ENCODE results near the gene SEL1L3. TPM values are rescaled to one million over a fixed set of nuclear protein-coding genes. Genes with fewer than 3 reads are reported as not detected.

The SEL1L3 gene
- total and polyA plus RNA-seq, 2 of the 13 experiments (the other 11 are each of a cell fraction or from before 2014, with no cell fraction given) = 0.28 to 1.1 TPM

- 17% methylated on average over 5 of the region's 5 CpGs for WGBS (ENCODE audit: low lambda C conversion rate)
- no peak for FAIRE-seq
- POLR2A ChIA-PET = no interaction called here
Observed at GRCh38 chr4:25697516-25697915, 165.3 kb downstream of the SEL1L3 start.

More at GRCh38 chr4:25697516-25697915, 165.3 kb downstream of the SEL1L3 start:
- Histone ChIP-seq H3K4me1 (ENCODE audit: insufficient read depth, low read length) (no peaks in the 10 kb centered on the region), H3K27ac (ENCODE audit: extremely low read length, insufficient read depth, low read length) (no peak overlapping the region), H3K4me2 (ENCODE audit: low read depth, low read length) (no peak overlapping the region), H3K27me3 (ENCODE audit: control insufficient read depth in 1 of 2, insufficient read depth in 2 of 2, low read length in 2 of 2) (no peaks in the 10 kb centered on the region; a peak in 1 of 5 replicates), H2AFZ (ENCODE audit: low read length) (no peak overlapping the region), H3K9ac (ENCODE audit: insufficient read depth, low read depth, low read length) (no peak overlapping the region), H3K79me2 (ENCODE audit: insufficient read depth, low read length) (no peaks in the 10 kb centered on the region), H3K4me3 (replicated peaks in 1 of 3; ENCODE audit: insufficient read depth in 1 of 3, low read depth in 2 of 3, low read length in 3 of 3) (no peak overlapping the region), H3K9me3 (ENCODE audit: low read length) (no peaks in the 10 kb centered on the region), H4K20me1 (ENCODE audit: insufficient read depth, low read length) (no peaks in the 10 kb centered on the region), H3K36me3 (replicated peaks in 1 of 2; ENCODE audit: control insufficient read depth in 1 of 2, insufficient read depth in 2 of 2, low read length in 2 of 2) (no peaks in the 10 kb centered on the region)
- DNase-seq (ENCODE audit: low spot score) (no peak), ATAC-seq (no peak)
- CTCF ChIA-PET (ENCODE audit: low intra/inter-chr PET ratio, low total read pairs) = no interaction called here
- intact Hi-C loops (cut with micrococcal nuclease; ENCODE audit: unreplicated experiment) (no loop called here), in situ Hi-C loops (cut with HindIII; ENCODE audit: extremely low pct_ligation_motif_present, low pct_unique_long_range_greater_than_20kb) (no loop called here)
- BruUV-seq (replicated peaks) = no TSS peak
- no peak for TF ChIP-seq CCDC6 (CRISPR knock-in tag; IDR thresholded peaks at IDR 0.05)
- no peak for TF ChIP-seq SP2 (CRISPR knock-in tag; IDR thresholded peaks at IDR 0.05)
- TF ChIP-seq SCMH1 (CRISPR knock-in tag; IDR thresholded peaks at IDR 0.05; ENCODE audit: borderline replicate concordance) = no peak
- TF ChIP-seq, protein P1, sequence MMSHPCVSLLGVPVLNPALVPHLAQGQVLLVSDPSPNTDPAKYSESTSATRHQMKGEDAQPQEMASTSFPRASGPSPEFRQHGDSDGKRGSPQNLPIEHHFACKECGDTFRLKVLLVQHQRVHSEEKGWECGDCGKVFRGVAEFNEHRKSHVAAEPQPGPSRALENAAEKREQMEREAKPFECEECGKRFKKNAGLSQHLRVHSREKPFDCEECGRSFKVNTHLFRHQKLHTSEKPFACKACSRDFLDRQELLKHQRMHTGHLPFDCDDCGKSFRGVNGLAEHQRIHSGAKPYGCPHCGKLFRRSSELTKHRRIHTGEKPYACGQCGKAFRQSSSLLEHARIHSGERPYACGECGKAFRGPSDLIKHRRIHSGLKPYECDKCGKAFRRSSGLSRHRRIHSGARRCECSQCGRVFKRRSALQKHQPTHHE (CRISPR knock-in tag; IDR thresholded peaks at IDR 0.05; ENCODE audit: borderline replicate concordance) = no peak
- TF ChIP-seq YEATS2 (CRISPR knock-in tag; IDR thresholded peaks at IDR 0.05; ENCODE audit: borderline replicate concordance) = no peak
- TF ChIP-seq ZNF335 (CRISPR knock-in tag; IDR thresholded peaks at IDR 0.05) = no peak
- TF ChIP-seq, protein P2, sequence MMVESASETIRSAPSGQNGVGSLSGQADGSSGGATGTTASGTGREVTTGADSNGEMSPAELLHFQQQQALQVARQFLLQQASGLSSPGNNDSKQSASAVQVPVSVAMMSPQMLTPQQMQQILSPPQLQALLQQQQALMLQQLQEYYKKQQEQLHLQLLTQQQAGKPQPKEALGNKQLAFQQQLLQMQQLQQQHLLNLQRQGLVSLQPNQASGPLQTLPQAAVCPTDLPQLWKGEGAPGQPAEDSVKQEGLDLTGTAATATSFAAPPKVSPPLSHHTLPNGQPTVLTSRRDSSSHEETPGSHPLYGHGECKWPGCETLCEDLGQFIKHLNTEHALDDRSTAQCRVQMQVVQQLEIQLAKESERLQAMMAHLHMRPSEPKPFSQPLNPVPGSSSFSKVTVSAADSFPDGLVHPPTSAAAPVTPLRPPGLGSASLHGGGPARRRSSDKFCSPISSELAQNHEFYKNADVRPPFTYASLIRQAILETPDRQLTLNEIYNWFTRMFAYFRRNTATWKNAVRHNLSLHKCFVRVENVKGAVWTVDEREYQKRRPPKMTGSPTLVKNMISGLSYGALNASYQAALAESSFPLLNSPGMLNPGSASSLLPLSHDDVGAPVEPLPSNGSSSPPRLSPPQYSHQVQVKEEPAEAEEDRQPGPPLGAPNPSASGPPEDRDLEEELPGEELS (CRISPR knock-in tag; IDR thresholded peaks at IDR 0.05) = no peak
- TF ChIP-seq ZNF674 (CRISPR knock-in tag; IDR thresholded peaks at IDR 0.05; ENCODE audit: low read depth) = no peak
- no peak for TF ChIP-seq SAFB2 (CRISPR knock-in tag; IDR thresholded peaks at IDR 0.05; ENCODE audit: borderline replicate concordance, low read depth)
- TF ChIP-seq HNRNPH1 (optimal IDR thresholded peaks at IDR 0.05; ENCODE audit: low read depth, low read length) = no peak
- TF ChIP-seq DMAP1 (CRISPR knock-in tag; IDR thresholded peaks at IDR 0.05) = no peak
- no peak for TF ChIP-seq MBNL3 (CRISPR knock-in tag; conservative IDR thresholded peaks at IDR 0.05)
- no peak for TF ChIP-seq KAT7 (CRISPR knock-in tag; IDR thresholded peaks at IDR 0.05; ENCODE audit: borderline replicate concordance)
- no peak for TF ChIP-seq PHF5A (CRISPR knock-in tag; IDR thresholded peaks at IDR 0.05; ENCODE audit: low read depth, unreplicated experiment)
- no peak for TF ChIP-seq HOXA3 (CRISPR knock-in tag; IDR thresholded peaks at IDR 0.05)
- no peak for TF ChIP-seq GPN1 (CRISPR knock-in tag; IDR thresholded peaks at IDR 0.05; ENCODE audit: borderline replicate concordance)
- no peak for TF ChIP-seq THYN1 (CRISPR knock-in tag; IDR thresholded peaks at IDR 0.05; ENCODE audit: borderline replicate concordance, low read depth)
- no peak for TF ChIP-seq HDAC1 (CRISPR knock-in tag; IDR thresholded peaks at IDR 0.05)
- no peak for TF ChIP-seq KLF9 (CRISPR knock-in tag; IDR thresholded peaks at IDR 0.05; ENCODE audit: low read depth)

Measured in HepG2 (cell line).